HepG2 (cell line): ENCODE data around the gene HDGF. TPM values are rescaled to one million over a fixed set of nuclear protein-coding genes. Genes with fewer than 3 reads are reported as not detected.

Experiments used
- EP300 ChIP-seq, 3 experiments: sonication (generic) in 1 of 3; formaldehyde crosslinking in 1 of 3; IDR thresholded peaks; 2 replicates each; pipeline versions ENCODE4 v1.5.1 to v1.6.1; 2011 to 2020; ENCODE audit warnings: low read depth in 2 of 3, low read length in 2 of 3, borderline replicate concordance in 1 of 3, improper control_type of control experiment in 1 of 3, mild to moderate bottlenecking in 1 of 3, missing genetic modification reagents in 1 of 3, moderate library complexity in 1 of 3
- JARID2 ChIP-seq: sonication (generic); formaldehyde crosslinking; IDR thresholded peaks from 2 replicates; pipeline ENCODE4 v1.8.1; 2023; ENCODE audit warnings: missing genetic modification reagents, inconsistent platforms; ENCODE audit not compliant: insufficient replicate concordance
- JUN ChIP-seq: sonication (generic); formaldehyde crosslinking; IDR thresholded peaks from 2 replicates; pipeline ENCODE4 v1.4.0; 2020; ENCODE audit warnings: mild to moderate bottlenecking, missing genetic modification reagents
- KLF9 ChIP-seq: IDR thresholded peaks from 2 replicates; pipeline ENCODE4 v1.6.1; 2016; ENCODE audit warnings: low read depth
- NFYB ChIP-seq: sonication (generic); formaldehyde crosslinking; IDR thresholded peaks from 2 replicates; pipeline ENCODE4 v1.4.0; 2020; ENCODE audit warnings: missing genetic modification reagents
- SIN3B ChIP-seq: fragments of 150-350 bp; IDR thresholded peaks from 2 replicates; pipeline ENCODE4 v1.6.1; 2014; ENCODE audit warnings: low read length
- TRIM24 ChIP-seq: sonication (generic); formaldehyde crosslinking; IDR thresholded peaks from 2 replicates; pipeline ENCODE4 v1.8.0; 2022; ENCODE audit warnings: mild to moderate bottlenecking, missing genetic modification reagents
- ZMYM4 ChIP-seq: sonication (generic); formaldehyde crosslinking; IDR thresholded peaks from 2 replicates; pipeline ENCODE4 v1.8.1; 2023; ENCODE audit warnings: mild to moderate bottlenecking, missing genetic modification reagents
- ZNF335 ChIP-seq: sonication (generic); formaldehyde crosslinking; IDR thresholded peaks from 2 replicates; pipeline ENCODE4 v1.4.0; 2020; ENCODE audit warnings: missing genetic modification reagents
- ZNF564 ChIP-seq: sonication (generic); formaldehyde crosslinking; IDR thresholded peaks from 2 replicates; pipeline ENCODE4 v1.8.1; 2023; ENCODE audit warnings: mild to moderate bottlenecking, missing genetic modification reagents
- ZNF616 ChIP-seq: sonication (generic); formaldehyde crosslinking; IDR thresholded peaks from 2 replicates; pipeline ENCODE4 v1.5.0; 2020; ENCODE audit warnings: low read depth, mild to moderate bottlenecking, missing genetic modification reagents
- ZNF749 ChIP-seq: sonication (generic); formaldehyde crosslinking; IDR thresholded peaks from 2 replicates; pipeline ENCODE4 v1.8.0; 2022; ENCODE audit warnings: mild to moderate bottlenecking, missing genetic modification reagents, moderate library complexity, borderline replicate concordance
- polyA plus RNA-seq, 8 experiments: library from polyadenylated mRNA; depleted of rRNA in 3 of 8; stranded (reverse) in 7 of 8; unstranded in 1 of 8; fragments of >200 nt; fragmentation: Illumina TruSeq in 4 of 8; extraction: Trizol in 4 of 8; gene quantifications; 2 replicates each; pipeline versions ENCODE4 v1.2.1 to v1.2.3, GENCODE V29; 2011 to 2016; ENCODE audit warnings: low read depth in 4 of 8, missing spikeins in 1 of 8, mixed read lengths in 1 of 8; ENCODE audit not compliant: insufficient read depth in 1 of 8
- total RNA-seq, 5 experiments: library from RNA; depleted of rRNA; stranded (reverse); fragments of >200 nt; fragmentation: Illumina TruSeq; extraction: Trizol; gene quantifications; 2 replicates each; pipeline ENCODE4 v1.2.3, GENCODE V29; 2016; ENCODE audit warnings: low read depth in 1 of 5
- TF ChIP-seq, protein P1 (sequence below): fragments of 450-650 bp; IDR thresholded peaks from 2 replicates; pipeline ENCODE4 v1.6.1; 2016
- TF ChIP-seq, protein P2 (sequence below): fragments of 450-650 bp; IDR thresholded peaks from 2 replicates; pipeline ENCODE4 v1.6.1; 2017
- TF ChIP-seq, protein P3 (sequence below): sonication (generic); formaldehyde crosslinking; IDR thresholded peaks from 2 replicates; pipeline ENCODE4 v1.9.0; 2022; ENCODE audit warnings: missing genetic modification reagents, mild to moderate bottlenecking, borderline replicate concordance
- TF ChIP-seq, protein P4 (sequence below): sonication (generic); formaldehyde crosslinking; IDR thresholded peaks from 2 replicates; pipeline ENCODE4 v1.5.1; 2020; ENCODE audit warnings: missing genetic modification reagents, mild to moderate bottlenecking, borderline replicate concordance
- TF ChIP-seq, protein P5 (sequence below): sonication (generic); formaldehyde crosslinking; IDR thresholded peaks from 2 replicates; pipeline ENCODE4 v1.4.0; 2020; ENCODE audit warnings: missing genetic modification reagents

Gene HDGF
- total and polyA plus RNA-seq, 2 of the 13 experiments (the other 11 are each of a cell fraction or from before 2014, with no cell fraction given) = 156 to 196 TPM

DNA sequence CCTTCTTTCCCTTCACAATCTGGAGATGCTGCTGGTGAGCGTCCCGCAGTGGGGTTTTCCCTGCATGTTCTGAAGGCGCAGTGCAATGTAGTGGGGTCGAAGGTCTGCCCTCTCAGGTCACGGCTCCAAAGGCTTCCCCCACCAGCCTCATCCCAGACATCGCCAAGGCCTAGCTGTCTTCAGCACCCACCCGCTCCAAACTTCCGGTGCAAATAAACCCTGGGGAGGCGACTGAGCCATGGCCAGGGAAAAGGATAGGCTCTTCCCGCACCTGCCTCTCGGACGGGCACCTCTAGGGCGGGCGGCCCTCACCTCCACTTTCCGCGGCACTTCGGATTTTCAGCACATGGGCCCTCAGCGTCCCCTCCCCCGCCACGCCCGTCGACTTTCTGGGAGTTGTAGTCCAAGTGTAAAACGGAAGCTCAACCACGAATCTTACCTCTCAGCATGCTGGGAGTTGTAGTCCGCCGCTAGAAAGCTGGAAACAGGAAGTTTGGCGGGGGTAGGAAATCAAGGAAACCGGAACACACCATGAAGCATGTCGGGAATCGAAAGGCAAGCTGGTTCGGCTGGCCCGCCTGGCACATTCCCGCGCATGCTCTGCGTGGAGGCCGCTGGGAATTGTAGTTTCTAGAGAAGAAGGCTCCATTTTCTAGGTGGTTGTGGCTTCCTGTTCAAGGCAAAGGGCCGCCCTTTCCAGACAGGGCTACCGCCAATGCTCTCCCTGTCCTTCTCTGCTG is 10.6 kb downstream of the HDGF start, which contains the start of gene MRPL24 (continued):
- TF ChIP-seq, protein P1, sequence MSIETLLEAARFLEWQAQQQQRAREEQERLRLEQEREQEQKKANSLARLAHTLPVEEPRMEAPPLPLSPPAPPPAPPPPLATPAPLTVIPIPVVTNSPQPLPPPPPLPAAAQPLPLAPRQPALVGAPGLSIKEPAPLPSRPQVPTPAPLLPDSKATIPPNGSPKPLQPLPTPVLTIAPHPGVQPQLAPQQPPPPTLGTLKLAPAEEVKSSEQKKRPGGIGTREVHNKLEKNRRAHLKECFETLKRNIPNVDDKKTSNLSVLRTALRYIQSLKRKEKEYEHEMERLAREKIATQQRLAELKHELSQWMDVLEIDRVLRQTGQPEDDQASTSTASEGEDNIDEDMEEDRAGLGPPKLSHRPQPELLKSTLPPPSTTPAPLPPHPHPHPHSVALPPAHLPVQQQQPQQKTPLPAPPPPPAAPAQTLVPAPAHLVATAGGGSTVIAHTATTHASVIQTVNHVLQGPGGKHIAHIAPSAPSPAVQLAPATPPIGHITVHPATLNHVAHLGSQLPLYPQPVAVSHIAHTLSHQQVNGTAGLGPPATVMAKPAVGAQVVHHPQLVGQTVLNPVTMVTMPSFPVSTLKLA = peak; percentile 85
- TF ChIP-seq SIN3B = peak; percentile 29; the same call in 1 of the 2 replicates
- TF ChIP-seq KLF9 (CRISPR knock-in tag) = no peak
- TF ChIP-seq, protein P2, sequence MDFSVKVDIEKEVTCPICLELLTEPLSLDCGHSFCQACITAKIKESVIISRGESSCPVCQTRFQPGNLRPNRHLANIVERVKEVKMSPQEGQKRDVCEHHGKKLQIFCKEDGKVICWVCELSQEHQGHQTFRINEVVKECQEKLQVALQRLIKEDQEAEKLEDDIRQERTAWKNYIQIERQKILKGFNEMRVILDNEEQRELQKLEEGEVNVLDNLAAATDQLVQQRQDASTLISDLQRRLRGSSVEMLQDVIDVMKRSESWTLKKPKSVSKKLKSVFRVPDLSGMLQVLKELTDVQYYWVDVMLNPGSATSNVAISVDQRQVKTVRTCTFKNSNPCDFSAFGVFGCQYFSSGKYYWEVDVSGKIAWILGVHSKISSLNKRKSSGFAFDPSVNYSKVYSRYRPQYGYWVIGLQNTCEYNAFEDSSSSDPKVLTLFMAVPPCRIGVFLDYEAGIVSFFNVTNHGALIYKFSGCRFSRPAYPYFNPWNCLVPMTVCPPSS = no peak
- TF ChIP-seq NFYB (CRISPR knock-in tag) = no peak
- peak in 1 of 2 experiments; percentile 70; a peak in 3 of 4 replicates for TF ChIP-seq EP300 (IDR thresholded peaks at IDR 0.05; ENCODE audit: low read depth in 2 of 2, low read length in 2 of 2)
- no peak; the same call in 1 of the 2 replicates for TF ChIP-seq EP300 (CRISPR knock-in tag; IDR thresholded peaks at IDR 0.05; ENCODE audit: borderline replicate concordance)
- TF ChIP-seq JUN = peak; percentile 71
- 0 out of 2 replicates have a peak, but pooled peaks have one; percentile 65 for TF ChIP-seq ZNF616
- TF ChIP-seq, protein P3, sequence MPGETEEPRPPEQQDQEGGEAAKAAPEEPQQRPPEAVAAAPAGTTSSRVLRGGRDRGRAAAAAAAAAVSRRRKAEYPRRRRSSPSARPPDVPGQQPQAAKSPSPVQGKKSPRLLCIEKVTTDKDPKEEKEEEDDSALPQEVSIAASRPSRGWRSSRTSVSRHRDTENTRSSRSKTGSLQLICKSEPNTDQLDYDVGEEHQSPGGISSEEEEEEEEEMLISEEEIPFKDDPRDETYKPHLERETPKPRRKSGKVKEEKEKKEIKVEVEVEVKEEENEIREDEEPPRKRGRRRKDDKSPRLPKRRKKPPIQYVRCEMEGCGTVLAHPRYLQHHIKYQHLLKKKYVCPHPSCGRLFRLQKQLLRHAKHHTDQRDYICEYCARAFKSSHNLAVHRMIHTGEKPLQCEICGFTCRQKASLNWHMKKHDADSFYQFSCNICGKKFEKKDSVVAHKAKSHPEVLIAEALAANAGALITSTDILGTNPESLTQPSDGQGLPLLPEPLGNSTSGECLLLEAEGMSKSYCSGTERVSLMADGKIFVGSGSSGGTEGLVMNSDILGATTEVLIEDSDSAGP (CRISPR knock-in tag) = peak; percentile 99
- TF ChIP-seq ZNF335 (CRISPR knock-in tag) = peak; percentile 86
- TF ChIP-seq, protein P4, sequence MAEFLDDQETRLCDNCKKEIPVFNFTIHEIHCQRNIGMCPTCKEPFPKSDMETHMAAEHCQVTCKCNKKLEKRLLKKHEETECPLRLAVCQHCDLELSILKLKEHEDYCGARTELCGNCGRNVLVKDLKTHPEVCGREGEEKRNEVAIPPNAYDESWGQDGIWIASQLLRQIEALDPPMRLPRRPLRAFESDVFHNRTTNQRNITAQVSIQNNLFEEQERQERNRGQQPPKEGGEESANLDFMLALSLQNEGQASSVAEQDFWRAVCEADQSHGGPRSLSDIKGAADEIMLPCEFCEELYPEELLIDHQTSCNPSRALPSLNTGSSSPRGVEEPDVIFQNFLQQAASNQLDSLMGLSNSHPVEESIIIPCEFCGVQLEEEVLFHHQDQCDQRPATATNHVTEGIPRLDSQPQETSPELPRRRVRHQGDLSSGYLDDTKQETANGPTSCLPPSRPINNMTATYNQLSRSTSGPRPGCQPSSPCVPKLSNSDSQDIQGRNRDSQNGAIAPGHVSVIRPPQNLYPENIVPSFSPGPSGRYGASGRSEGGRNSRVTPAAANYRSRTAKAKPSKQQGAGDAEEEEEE (CRISPR knock-in tag) = peak; percentile 87; the same call in 1 of the 2 replicates
- no peak for TF ChIP-seq JARID2 (CRISPR knock-in tag)
- TF ChIP-seq TRIM24 (CRISPR knock-in tag) = no peak
- TF ChIP-seq ZNF749 (CRISPR knock-in tag) = no peak
- TF ChIP-seq, protein P5, sequence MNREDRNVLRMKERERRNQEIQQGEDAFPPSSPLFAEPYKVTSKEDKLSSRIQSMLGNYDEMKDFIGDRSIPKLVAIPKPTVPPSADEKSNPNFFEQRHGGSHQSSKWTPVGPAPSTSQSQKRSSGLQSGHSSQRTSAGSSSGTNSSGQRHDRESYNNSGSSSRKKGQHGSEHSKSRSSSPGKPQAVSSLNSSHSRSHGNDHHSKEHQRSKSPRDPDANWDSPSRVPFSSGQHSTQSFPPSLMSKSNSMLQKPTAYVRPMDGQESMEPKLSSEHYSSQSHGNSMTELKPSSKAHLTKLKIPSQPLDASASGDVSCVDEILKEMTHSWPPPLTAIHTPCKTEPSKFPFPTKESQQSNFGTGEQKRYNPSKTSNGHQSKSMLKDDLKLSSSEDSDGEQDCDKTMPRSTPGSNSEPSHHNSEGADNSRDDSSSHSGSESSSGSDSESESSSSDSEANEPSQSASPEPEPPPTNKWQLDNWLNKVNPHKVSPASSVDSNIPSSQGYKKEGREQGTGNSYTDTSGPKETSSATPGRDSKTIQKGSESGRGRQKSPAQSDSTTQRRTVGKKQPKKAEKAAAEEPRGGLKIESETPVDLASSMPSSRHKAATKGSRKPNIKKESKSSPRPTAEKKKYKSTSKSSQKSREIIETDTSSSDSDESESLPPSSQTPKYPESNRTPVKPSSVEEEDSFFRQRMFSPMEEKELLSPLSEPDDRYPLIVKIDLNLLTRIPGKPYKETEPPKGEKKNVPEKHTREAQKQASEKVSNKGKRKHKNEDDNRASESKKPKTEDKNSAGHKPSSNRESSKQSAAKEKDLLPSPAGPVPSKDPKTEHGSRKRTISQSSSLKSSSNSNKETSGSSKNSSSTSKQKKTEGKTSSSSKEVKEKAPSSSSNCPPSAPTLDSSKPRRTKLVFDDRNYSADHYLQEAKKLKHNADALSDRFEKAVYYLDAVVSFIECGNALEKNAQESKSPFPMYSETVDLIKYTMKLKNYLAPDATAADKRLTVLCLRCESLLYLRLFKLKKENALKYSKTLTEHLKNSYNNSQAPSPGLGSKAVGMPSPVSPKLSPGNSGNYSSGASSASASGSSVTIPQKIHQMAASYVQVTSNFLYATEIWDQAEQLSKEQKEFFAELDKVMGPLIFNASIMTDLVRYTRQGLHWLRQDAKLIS (CRISPR knock-in tag) = 0 out of 2 replicates have a peak, but pooled peaks have one; percentile 60
- peak; percentile 38; the same call in 1 of the 2 replicates for TF ChIP-seq ZMYM4 (CRISPR knock-in tag)
- 0 out of 2 replicates have a peak, but pooled peaks have one; percentile 64 for TF ChIP-seq ZNF564 (CRISPR knock-in tag)
